Keratinocyte (primary cell): ENCODE results near the gene ZBTB38. TPM values are rescaled to one million over a fixed set of nuclear protein-coding genes. Genes with fewer than 3 reads are reported as not detected.

Source experiments
- DNase-seq: peaks from one replicate; pipeline ENCODE4 v3.0.0-alpha.2; 2011; ENCODE audit warnings: low read depth, missing footprints, low spot score
- FAIRE-seq: peaks from 2 replicates; lab custom pipeline; 2011; peaks lifted over from hg19 to GRCh38; lab: Jason Lieb, UNC
- H2AFZ ChIP-seq: 2 replicates; pipeline ENCODE4 v1.6.0; 2012; ENCODE audit warnings: low read length, control low read depth, inconsistent platforms; ENCODE audit not compliant: control insufficient read depth
- H3K27ac ChIP-seq: 2 replicates; pipeline ENCODE4 v1.5.1; 2011; ENCODE audit warnings: low read length; ENCODE audit not compliant: control insufficient read depth, insufficient read depth
- H3K27me3 ChIP-seq: 3 replicates; pipeline ENCODE4 v1.6.0; 2011; ENCODE audit warnings: low read length; ENCODE audit not compliant: control insufficient read depth, insufficient read depth; ENCODE audit errors: extremely low read depth
- H3K36me3 ChIP-seq, 2 experiments: 2 replicates in 1 of 2; 3 replicates in 1 of 2; pipeline ENCODE4 v1.5.1; 2011; ENCODE audit warnings: low read length in 2 of 2, mild to moderate bottlenecking in 1 of 2; ENCODE audit not compliant: control insufficient read depth in 2 of 2, insufficient read depth in 2 of 2; ENCODE audit errors: extremely low read depth in 1 of 2
- H3K4me1 ChIP-seq: 3 replicates; pipeline ENCODE4 v1.5.1; 2011; ENCODE audit warnings: low read length; ENCODE audit not compliant: control insufficient read depth, insufficient read depth; ENCODE audit errors: extremely low read depth
- H3K4me2 ChIP-seq: 3 replicates; pipeline ENCODE4 v1.6.0; 2011; ENCODE audit warnings: low read depth, low read length; ENCODE audit not compliant: control insufficient read depth, insufficient read depth; ENCODE audit errors: extremely low read depth
- H3K4me3 ChIP-seq, 3 experiments: fragments of 200-600 bp in 1 of 3; sonication (generic) in 1 of 3; 2 replicates in 2 of 3; 3 replicates in 1 of 3; pipeline ENCODE4 v1.5.1; 2011 to 2016; ENCODE audit warnings: low read length in 3 of 3, mild to moderate bottlenecking in 3 of 3, control low read depth in 2 of 3, inconsistent platforms in 1 of 3, low read depth in 1 of 3, mixed read lengths in 1 of 3, mixed run types in 1 of 3, moderate library complexity in 1 of 3; ENCODE audit not compliant: control insufficient read depth in 2 of 3, insufficient read depth in 2 of 3; ENCODE audit errors: extremely low read depth in 1 of 3
- H3K79me2 ChIP-seq: 2 replicates; pipeline ENCODE4 v1.6.0; 2012; ENCODE audit warnings: low read length; ENCODE audit not compliant: control insufficient read depth, insufficient read depth
- H3K9ac ChIP-seq: 3 replicates; pipeline ENCODE4 v1.6.0; 2011; ENCODE audit warnings: low read length; ENCODE audit not compliant: control insufficient read depth, insufficient read depth; ENCODE audit errors: extremely low read depth
- H3K9me1 ChIP-seq: 3 replicates; pipeline ENCODE4 v1.6.0; 2011; ENCODE audit warnings: low read length; ENCODE audit not compliant: control insufficient read depth, insufficient read depth; ENCODE audit errors: extremely low read depth
- H3K9me3 ChIP-seq: 2 replicates; pipeline ENCODE4 v1.5.1; 2012; ENCODE audit warnings: low read depth, low read length; ENCODE audit not compliant: control insufficient read depth
- H4K20me1 ChIP-seq: 3 replicates; pipeline ENCODE4 v1.6.0; 2011; ENCODE audit warnings: low read length; ENCODE audit not compliant: control insufficient read depth, insufficient read depth; ENCODE audit errors: extremely low read depth
- EZH2 ChIP-seq: IDR thresholded peaks from one replicate; pipeline ENCODE4 v1.6.1; 2012; ENCODE audit warnings: inconsistent platforms, mild to moderate bottlenecking, low read length, moderate library complexity
- dilution Hi-C: fragments of 300-500 bp; cut with MboI; formaldehyde crosslinking; loops from one replicate; pipeline ENCODE4 v1.7.0; 2020; ENCODE audit warnings: low sequenced_read_pairs; ENCODE audit not compliant: extremely low pct_ligation_motif_present
- polyA plus RNA-seq, 5 experiments: library from polyadenylated mRNA; depleted of rRNA in 3 of 5; stranded (reverse) in 3 of 5; stranded (forward) in 1 of 5; unstranded in 1 of 5; fragments of >200 nt; gene quantifications; 1 replicate in 1 of 5; 2 replicates in 3 of 5; 3 replicates in 1 of 5; pipeline versions ENCODE4 v1.2.1 to v1.2.3, GENCODE V29; 2011 to 2012; ENCODE audit warnings: missing spikeins in 2 of 5, low read depth in 1 of 5, low replicate concordance in 1 of 5
- TF ChIP-seq, protein P1 (sequence below), 3 experiments: IDR thresholded peaks in 1 of 3; conservative IDR thresholded peaks in 1 of 3; optimal IDR thresholded peaks in 1 of 3; 2 replicates in 2 of 3; 3 replicates in 1 of 3; pipeline versions ENCODE3 to v1.5.1; 2011; ENCODE audit warnings: low read length in 3 of 3, mild to moderate bottlenecking in 3 of 3, moderate library complexity in 2 of 3, control low read depth in 1 of 3, inconsistent platforms in 1 of 3; ENCODE audit not compliant: insufficient read depth in 2 of 3; ENCODE audit errors: extremely low read depth in 1 of 3

The ZBTB38 gene
- polyA plus RNA-seq, 1 donor (not counting 4 experiments of a cell fraction or from before 2014, with no cell fraction given) = 34.9 TPM

DNA sequence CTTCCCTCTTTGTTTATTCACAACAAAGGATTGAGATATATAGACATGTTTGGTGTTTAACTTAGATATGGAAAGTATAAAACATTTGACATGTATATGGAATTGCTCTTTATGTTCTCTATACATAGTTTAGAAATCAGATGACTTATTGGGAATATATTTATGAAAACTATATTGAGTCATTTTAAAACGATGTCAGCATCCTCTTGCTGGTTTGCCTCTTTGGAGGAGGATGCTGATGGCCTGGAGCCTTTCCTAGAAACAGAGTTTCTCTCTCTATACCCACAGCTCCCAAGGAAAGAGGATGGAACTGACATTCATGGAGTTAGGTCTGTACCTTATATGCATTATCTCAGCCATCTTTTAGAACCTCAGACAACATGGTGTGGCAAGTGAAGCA lies 40.3 kb downstream of the ZBTB38 start:
- H3K4me2 ChIP-seq = no peak overlapping the region
- H3K9me3 ChIP-seq = no peaks in the 10 kb centered on the region
- H4K20me1 ChIP-seq = no peaks in the 10 kb centered on the region
- H3K4me1 ChIP-seq = peaks cover 90% of the 10 kb centered on the region
- no peaks in the 10 kb centered on the region for H3K27me3 ChIP-seq
- no peak overlapping the region for H3K4me3 ChIP-seq
- peaks cover 15 to 29% of the 10 kb centered on the region in 2 experiments for H3K36me3 ChIP-seq
- H3K27ac ChIP-seq = peak overlapping the region; percentile 0
- FAIRE-seq (no peak), DNase-seq (no peak)
- H2AFZ ChIP-seq = no peak overlapping the region
- dilution Hi-C loops = no loop called here
- no peaks in the 10 kb centered on the region for H3K9me1 ChIP-seq
- peaks cover 54% of the 10 kb centered on the region for H3K79me2 ChIP-seq
- H3K9ac ChIP-seq = no peak overlapping the region
- no peak for TF ChIP-seq EZH2
- TF ChIP-seq, protein P1, sequence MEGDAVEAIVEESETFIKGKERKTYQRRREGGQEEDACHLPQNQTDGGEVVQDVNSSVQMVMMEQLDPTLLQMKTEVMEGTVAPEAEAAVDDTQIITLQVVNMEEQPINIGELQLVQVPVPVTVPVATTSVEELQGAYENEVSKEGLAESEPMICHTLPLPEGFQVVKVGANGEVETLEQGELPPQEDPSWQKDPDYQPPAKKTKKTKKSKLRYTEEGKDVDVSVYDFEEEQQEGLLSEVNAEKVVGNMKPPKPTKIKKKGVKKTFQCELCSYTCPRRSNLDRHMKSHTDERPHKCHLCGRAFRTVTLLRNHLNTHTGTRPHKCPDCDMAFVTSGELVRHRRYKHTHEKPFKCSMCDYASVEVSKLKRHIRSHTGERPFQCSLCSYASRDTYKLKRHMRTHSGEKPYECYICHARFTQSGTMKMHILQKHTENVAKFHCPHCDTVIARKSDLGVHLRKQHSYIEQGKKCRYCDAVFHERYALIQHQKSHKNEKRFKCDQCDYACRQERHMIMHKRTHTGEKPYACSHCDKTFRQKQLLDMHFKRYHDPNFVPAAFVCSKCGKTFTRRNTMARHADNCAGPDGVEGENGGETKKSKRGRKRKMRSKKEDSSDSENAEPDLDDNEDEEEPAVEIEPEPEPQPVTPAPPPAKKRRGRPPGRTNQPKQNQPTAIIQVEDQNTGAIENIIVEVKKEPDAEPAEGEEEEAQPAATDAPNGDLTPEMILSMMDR (optimal IDR thresholded peaks at IDR 0.05 in 1 of 3, IDR thresholded peaks at IDR 0.05 in 1 of 3, conservative IDR thresholded peaks at IDR 0.05 in 1 of 3; ENCODE audit: extremely low read depth in 1 of 3, insufficient read depth in 2 of 3, low read length in 3 of 3) = no peak

DNA sequence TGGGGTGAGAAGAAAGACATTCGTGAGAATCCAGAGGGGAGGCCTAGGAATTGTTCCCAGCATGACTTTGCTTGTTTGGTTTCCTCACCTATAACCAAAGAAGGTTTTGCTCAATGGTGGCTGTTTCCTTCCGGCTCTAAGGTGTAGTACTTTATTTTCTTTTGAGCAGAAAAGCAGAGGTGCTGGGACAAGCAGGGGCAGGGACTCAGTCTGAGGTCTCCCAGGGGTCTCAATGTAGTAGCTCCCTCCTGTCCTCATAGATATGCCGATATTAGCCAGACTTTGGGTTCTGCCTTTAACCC lies 41.6 kb downstream of the ZBTB38 start:
- no peak overlapping the region for H3K4me3 ChIP-seq
- no peak for FAIRE-seq
- peaks cover 80% of the 10 kb centered on the region for H3K4me1 ChIP-seq
- peak overlapping the region; percentile 34 for H3K9ac ChIP-seq
- no peak for TF ChIP-seq EZH2
- TF ChIP-seq, protein P1 (optimal IDR thresholded peaks at IDR 0.05 in 1 of 3, IDR thresholded peaks at IDR 0.05 in 1 of 3, conservative IDR thresholded peaks at IDR 0.05 in 1 of 3; ENCODE audit: extremely low read depth in 1 of 3, insufficient read depth in 2 of 3, low read length in 3 of 3) = no peak
- peak overlapping the region; percentile 82 for H3K27ac ChIP-seq
- dilution Hi-C loops = no loop called here
- peaks cover 56% of the 10 kb centered on the region for H3K79me2 ChIP-seq
- no peak overlapping the region for H2AFZ ChIP-seq
- peaks cover 16 to 28% of the 10 kb centered on the region in 2 experiments for H3K36me3 ChIP-seq
- no peaks in the 10 kb centered on the region for H3K27me3 ChIP-seq
- H3K9me1 ChIP-seq = no peaks in the 10 kb centered on the region
- DNase-seq = no peak
- no peaks in the 10 kb centered on the region for H4K20me1 ChIP-seq
- no peak overlapping the region for H3K4me2 ChIP-seq
- no peaks in the 10 kb centered on the region for H3K9me3 ChIP-seq
